ENCODE data around the gene ABLIM2.

The ABLIM2 gene

GRCh38 chr4:7999279-7999678, 159.3 kb downstream of the ABLIM2 start:
- no peak for DNase-seq
- no peak overlapping the region for H3K27ac Mint-ChIP-seq
- peaks cover 8% of the 10 kb centered on the region for H3K9me3 Mint-ChIP-seq
- H3K4me3 Mint-ChIP-seq = no peak overlapping the region
- H3K36me3 Mint-ChIP-seq (ENCODE audit: low read depth) = no peaks in the 10 kb centered on the region
- no peak for TF ChIP-seq CTCF (IDR thresholded peaks at IDR 0.05)
- H3K4me1 Mint-ChIP-seq = peaks cover 17% of the 10 kb centered on the region
- peaks cover 8% of the 10 kb centered on the region for H3K27me3 Mint-ChIP-seq (ENCODE audit: low read depth, poor library complexity)

- Mint-ChIP-seq H3K4me1 (peaks cover 17% of the 10 kb centered on the region), H3K27me3 (ENCODE audit: low read depth, poor library complexity) (peaks cover 8% of the 10 kb centered on the region), H3K4me3 (no peak overlapping the region), H3K9me3 (peaks cover 8% of the 10 kb centered on the region), H3K36me3 (ENCODE audit: low read depth) (no peaks in the 10 kb centered on the region), H3K27ac (no peak overlapping the region)
- no peak for DNase-seq
- TF ChIP-seq CTCF (IDR thresholded peaks at IDR 0.05) = no peak
These were observed 160.2 kb downstream of the ABLIM2 start for GRCh38 chr4:7998447-7998846.

- H3K9me3 Mint-ChIP-seq = peaks cover 8% of the 10 kb centered on the region
These were observed 162.7 kb downstream of the ABLIM2 start for GRCh38 chr4:7995866-7996265.

GRCh38 chr4:7995135-7995534, 163.5 kb downstream of the ABLIM2 start:
- peaks cover 9% of the 10 kb centered on the region for H3K27me3 Mint-ChIP-seq (ENCODE audit: low read depth, poor library complexity)
- DNase-seq = no peak
- peaks cover 8% of the 10 kb centered on the region for H3K9me3 Mint-ChIP-seq
- H3K4me3 Mint-ChIP-seq = no peak overlapping the region
- H3K27ac Mint-ChIP-seq = no peak overlapping the region
- TF ChIP-seq CTCF (IDR thresholded peaks at IDR 0.05) = no peak
- no peaks in the 10 kb centered on the region for H3K36me3 Mint-ChIP-seq (ENCODE audit: low read depth)
- peaks cover 5% of the 10 kb centered on the region for H3K4me1 Mint-ChIP-seq

More at GRCh38 chr4:7995866-7996265, 162.7 kb downstream of the ABLIM2 start:
- H3K4me1 Mint-ChIP-seq = peaks cover 5% of the 10 kb centered on the region
- no peak for DNase-seq
- H3K27me3 Mint-ChIP-seq (ENCODE audit: low read depth, poor library complexity) = peaks cover 9% of the 10 kb centered on the region
- no peaks in the 10 kb centered on the region for H3K36me3 Mint-ChIP-seq (ENCODE audit: low read depth)
- H3K4me3 Mint-ChIP-seq = no peak overlapping the region
- no peak overlapping the region for H3K27ac Mint-ChIP-seq
- TF ChIP-seq CTCF (IDR thresholded peaks at IDR 0.05) = no peak

GRCh38 chr4:7993671-7994070, 164.9 kb downstream of the ABLIM2 start:
- Mint-ChIP-seq H3K27ac (no peak overlapping the region), H3K4me3 (no peak overlapping the region), H3K9me3 (peaks cover 13% of the 10 kb centered on the region), H3K27me3 (ENCODE audit: low read depth, poor library complexity) (peaks cover 6% of the 10 kb centered on the region), H3K36me3 (ENCODE audit: low read depth) (no peaks in the 10 kb centered on the region), H3K4me1 (peaks cover 5% of the 10 kb centered on the region)
- no peak for DNase-seq
- TF ChIP-seq CTCF (IDR thresholded peaks at IDR 0.05) = no peak

- no peaks in the 10 kb centered on the region for H3K36me3 Mint-ChIP-seq (ENCODE audit: low read depth)
- peaks cover 6% of the 10 kb centered on the region for H3K27me3 Mint-ChIP-seq (ENCODE audit: low read depth, poor library complexity)
- no peak overlapping the region for H3K4me3 Mint-ChIP-seq
- H3K4me1 Mint-ChIP-seq = peaks cover 5% of the 10 kb centered on the region
- peaks cover 15% of the 10 kb centered on the region for H3K9me3 Mint-ChIP-seq
- no peak overlapping the region for H3K27ac Mint-ChIP-seq
- TF ChIP-seq CTCF (IDR thresholded peaks at IDR 0.05) = no peak
- DNase-seq = no peak
These were observed 165.8 kb downstream of the ABLIM2 start for GRCh38 chr4:7992846-7993245.
